Measurements from ENCODE around the gene CHDH.

- TF ChIP-seq YY1 (IDR thresholded peaks at IDR 0.05; ENCODE audit: insufficient read depth, insufficient read length) = no peak
- no peak for TF ChIP-seq ZNF274 (IDR thresholded peaks at IDR 0.05; ENCODE audit: low read depth, low read length)
- TF ChIP-seq SUZ12 (IDR thresholded peaks at IDR 0.05; ENCODE audit: extremely low read depth, insufficient read depth, insufficient read length) = no peak
Measured at GRCh38 chr3:53809267-53809666, 37.0 kb downstream of the CHDH start.
